HL-60 (cell line): Measurements from ENCODE around the gene GLB1L.

Source experiments
- DNase-seq, 2 experiments: peaks; one replicate each; pipeline ENCODE4 v3.0.0-alpha.2; 2010 to 2020; ENCODE audit warnings: low read depth in 1 of 2, low spot score in 1 of 2
- H3K27ac ChIP-seq: fragments of 250-450 bp; sonication (Bioruptor Pico); replicated peaks from 2 replicates; pipeline ENCODE4 v1.5.1; 2020; ENCODE audit warnings: mild to moderate bottlenecking, moderate library complexity
- H3K27me3 ChIP-seq: fragments of 250-450 bp; sonication (Bioruptor Pico); 2 replicates; pipeline ENCODE4 v1.5.1; 2021; ENCODE audit warnings: mild to moderate bottlenecking, moderate library complexity; ENCODE audit not compliant: insufficient read depth, poor library complexity, severe bottlenecking
- H3K4me3 ChIP-seq: replicated peaks from 2 replicates; pipeline ENCODE4 v1.5.1; 2011; ENCODE audit warnings: mild to moderate bottlenecking, control low read depth, low read length; ENCODE audit not compliant: insufficient read depth
- CTCF ChIP-seq: IDR thresholded peaks from one replicate; pipeline ENCODE4 v1.5.1; 2011; ENCODE audit warnings: low read length, control low read depth, inconsistent platforms; ENCODE audit not compliant: insufficient read depth
- GABPA ChIP-seq: IDR thresholded peaks from 2 replicates; pipeline ENCODE4 v1.6.1; 2012; ENCODE audit warnings: low read depth
- POLR2AphosphoS5 ChIP-seq: IDR thresholded peaks from 2 replicates; pipeline ENCODE4 v1.6.1; 2012; ENCODE audit warnings: low read depth
- SPI1 ChIP-seq: IDR thresholded peaks from 2 replicates; pipeline ENCODE4 v1.6.1; 2012; ENCODE audit warnings: low read depth, mild to moderate bottlenecking, borderline replicate concordance
- TF ChIP-seq, protein P1 (sequence below): IDR thresholded peaks from 2 replicates; pipeline ENCODE4 v1.6.1; 2012; ENCODE audit warnings: low read depth; ENCODE audit not compliant: insufficient replicate concordance

GLB1L gene

DNA sequence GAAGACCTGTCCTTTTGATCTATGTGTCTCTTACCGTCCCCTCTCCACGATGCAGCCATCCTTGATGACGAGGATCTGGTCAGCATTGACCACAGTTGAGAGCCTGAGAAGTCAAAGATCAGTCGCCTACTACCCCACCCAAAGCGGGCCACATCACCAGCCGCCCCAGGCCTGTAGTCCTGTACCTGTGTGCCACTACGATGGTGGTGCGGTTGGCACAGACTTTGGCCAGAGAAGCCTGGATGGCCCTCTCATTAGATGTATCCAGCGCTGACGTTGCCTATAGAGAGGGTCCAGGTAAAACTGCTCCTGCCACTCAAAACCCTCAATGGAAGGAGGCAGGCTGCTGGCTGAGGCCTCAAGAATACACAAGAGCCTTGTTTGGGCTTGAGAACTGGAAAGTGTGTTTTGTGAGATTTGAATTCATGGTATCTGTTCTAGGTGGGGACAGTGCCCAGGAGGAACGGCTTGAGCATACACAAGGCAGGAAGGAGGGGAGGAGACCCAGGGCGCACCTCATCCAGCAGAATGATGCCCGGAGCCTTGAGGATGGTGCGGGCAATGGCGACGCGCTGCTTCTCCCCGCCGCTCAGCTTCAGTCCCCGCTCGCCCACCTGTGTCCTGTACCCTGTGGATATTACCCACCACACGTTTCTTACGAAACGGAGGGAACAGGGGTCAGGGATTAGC lies 34.9 kb downstream of the GLB1L start:
- DNase-seq: no peak
- TF ChIP-seq SPI1: no peak
- no peaks in the 10 kb centered on the region for H3K27me3 ChIP-seq
- no peak overlapping the region for H3K4me3 ChIP-seq
- peak overlapping the region; percentile 57 for H3K27ac ChIP-seq

GRCh38 chr2:219209236-219210195 lies 35.7 kb downstream of the GLB1L start:
- TF ChIP-seq, protein P1, sequence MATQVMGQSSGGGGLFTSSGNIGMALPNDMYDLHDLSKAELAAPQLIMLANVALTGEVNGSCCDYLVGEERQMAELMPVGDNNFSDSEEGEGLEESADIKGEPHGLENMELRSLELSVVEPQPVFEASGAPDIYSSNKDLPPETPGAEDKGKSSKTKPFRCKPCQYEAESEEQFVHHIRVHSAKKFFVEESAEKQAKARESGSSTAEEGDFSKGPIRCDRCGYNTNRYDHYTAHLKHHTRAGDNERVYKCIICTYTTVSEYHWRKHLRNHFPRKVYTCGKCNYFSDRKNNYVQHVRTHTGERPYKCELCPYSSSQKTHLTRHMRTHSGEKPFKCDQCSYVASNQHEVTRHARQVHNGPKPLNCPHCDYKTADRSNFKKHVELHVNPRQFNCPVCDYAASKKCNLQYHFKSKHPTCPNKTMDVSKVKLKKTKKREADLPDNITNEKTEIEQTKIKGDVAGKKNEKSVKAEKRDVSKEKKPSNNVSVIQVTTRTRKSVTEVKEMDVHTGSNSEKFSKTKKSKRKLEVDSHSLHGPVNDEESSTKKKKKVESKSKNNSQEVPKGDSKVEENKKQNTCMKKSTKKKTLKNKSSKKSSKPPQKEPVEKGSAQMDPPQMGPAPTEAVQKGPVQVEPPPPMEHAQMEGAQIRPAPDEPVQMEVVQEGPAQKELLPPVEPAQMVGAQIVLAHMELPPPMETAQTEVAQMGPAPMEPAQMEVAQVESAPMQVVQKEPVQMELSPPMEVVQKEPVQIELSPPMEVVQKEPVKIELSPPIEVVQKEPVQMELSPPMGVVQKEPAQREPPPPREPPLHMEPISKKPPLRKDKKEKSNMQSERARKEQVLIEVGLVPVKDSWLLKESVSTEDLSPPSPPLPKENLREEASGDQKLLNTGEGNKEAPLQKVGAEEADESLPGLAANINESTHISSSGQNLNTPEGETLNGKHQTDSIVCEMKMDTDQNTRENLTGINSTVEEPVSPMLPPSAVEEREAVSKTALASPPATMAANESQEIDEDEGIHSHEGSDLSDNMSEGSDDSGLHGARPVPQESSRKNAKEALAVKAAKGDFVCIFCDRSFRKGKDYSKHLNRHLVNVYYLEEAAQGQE: no peak
- TF ChIP-seq POLR2AphosphoS5 (0 out of 2 replicates have a peak, but pooled peaks have one; percentile 14), SPI1 (peak; percentile 39; the same call in 1 of the 2 replicates)
- peak overlapping the region; percentile 57 for H3K27ac ChIP-seq
- DNase-seq: peak in 1 of 2 experiments; percentile 68
- no peaks in the 10 kb centered on the region for H3K27me3 ChIP-seq
- H3K4me3 ChIP-seq: no peak overlapping the region

DNA sequence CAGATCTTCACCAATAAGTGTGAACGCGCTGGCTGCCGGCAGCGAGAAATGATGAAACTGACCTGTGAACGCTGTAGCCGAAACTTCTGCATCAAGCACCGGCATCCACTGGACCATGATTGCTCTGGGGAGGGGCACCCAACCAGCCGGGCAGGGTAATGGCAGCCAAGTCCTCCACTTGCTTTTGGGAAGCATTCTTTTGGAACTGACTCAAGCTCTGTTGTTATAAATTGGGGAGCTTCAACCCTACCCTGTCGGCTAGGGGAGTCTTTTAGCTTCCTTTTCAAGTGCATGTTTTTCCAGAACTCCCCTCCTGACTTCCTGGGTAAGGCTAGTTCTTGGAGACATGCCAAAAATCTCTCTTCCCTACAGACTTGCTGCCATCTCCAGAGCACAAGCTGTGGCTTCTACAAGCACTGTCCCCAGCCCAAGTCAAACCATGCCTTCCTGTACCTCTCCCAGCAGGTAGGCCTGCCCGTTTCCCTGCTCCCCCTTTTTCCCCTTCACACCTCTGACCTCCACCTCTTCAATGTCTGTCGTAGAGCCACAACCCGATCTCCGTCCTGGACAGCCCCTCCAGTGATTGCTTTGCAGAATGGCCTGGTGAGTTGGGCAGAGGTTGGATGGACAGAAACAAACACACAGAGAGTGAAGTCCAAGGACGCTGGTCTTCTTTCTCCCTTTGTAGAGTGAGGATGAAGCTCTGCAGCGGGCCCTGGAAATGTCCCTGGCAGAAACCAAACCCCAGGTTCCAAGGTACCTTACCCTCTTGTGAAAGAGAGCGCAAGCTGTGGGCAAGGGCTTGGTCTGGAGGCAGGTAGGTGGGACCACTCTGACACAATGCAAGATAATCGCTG lies 37.1 kb downstream of the GLB1L start:
- H3K27me3 ChIP-seq: no peaks in the 10 kb centered on the region
- no peak for DNase-seq
- TF ChIP-seq GABPA (no peak), CTCF (no peak), SPI1 (no peak), POLR2AphosphoS5 (no peak)
- TF ChIP-seq, protein P1: no peak
- H3K27ac ChIP-seq: no peak overlapping the region
- no peak overlapping the region for H3K4me3 ChIP-seq

- no peak for TF ChIP-seq SPI1
- no peak for TF ChIP-seq GABPA
- TF ChIP-seq, protein P1: no peak
- TF ChIP-seq POLR2AphosphoS5: no peak
- no peak for TF ChIP-seq CTCF
- peak overlapping the region; percentile 65 for H3K27ac ChIP-seq
- DNase-seq: no peak
- peak overlapping the region; percentile 75 for H3K4me3 ChIP-seq
- no peaks in the 10 kb centered on the region for H3K27me3 ChIP-seq
Observed at GRCh38 chr2:219207134-219207883, 37.9 kb downstream of the GLB1L start.
